ENCODE data around the gene H2BK1. TPM values are rescaled to one million over a fixed set of nuclear protein-coding genes. Genes with fewer than 3 reads are reported as not detected.

The H2BK1 gene
- total RNA-seq: 1 to 10 TPM; 1.8 to 6.4 (median 1.9) TPM
- polyA plus RNA-seq: not detected
- not detected for total RNA-seq

GRCh38 chr7:151210087-151210854 lies at the start of gene H2BK1:
H2BK1 (minus strand) TSS chr7:151210488; CDS start chr7:151210318, 170 bp downstream.
- CTCF ChIA-PET: no interaction called here
- peaks cover 0 to 8% (median 0%) of the 10 kb centered on the region in 5 donors for H3K27me3 Mint-ChIP-seq

GRCh38 chr7:151257990-151258389 lies 47.7 kb upstream of the H2BK1 start:
- H3K9me3 ChIP-seq (ENCODE audit: control insufficient read depth in 2 of 3, low read length in 3 of 3): no peaks in the 10 kb centered on the region
- no peaks in the 10 kb centered on the region for H3K36me3 ChIP-seq (ENCODE audit: control insufficient read depth in 2 of 3, insufficient read depth in 3 of 3, low read length in 3 of 3)
- ChIA-PET POLR2A (no interaction called here), CTCF (interaction anchor here (0.7 kb wide), 1 partner anchor 201 kb away, joined by 5 read pairs; no protein-coding TSS in a partner anchor)
- peaks cover 0 to 6% (median 0%) of the 10 kb centered on the region in 5 donors for H3K36me3 Mint-ChIP-seq
- no peaks in the 10 kb centered on the region for H3K27me3 ChIP-seq (ENCODE audit: control insufficient read depth in 2 of 2, insufficient read depth in 2 of 2, low read length in 2 of 2)
- no peaks in the 10 kb centered on the region for H3K4me1 ChIP-seq (ENCODE audit: control insufficient read depth in 2 of 2, insufficient read depth in 2 of 2, low read length in 2 of 2)
- H3K27ac ChIP-seq (ENCODE audit: low read depth, low read length): no peak overlapping the region
- ATAC-seq: no peak
- peaks cover 15 to 51% (median 44%) of the 10 kb centered on the region in 5 donors for H3K27me3 Mint-ChIP-seq
- no peak overlapping the region for H3K4me3 ChIP-seq (ENCODE audit: low read length)
- DNase-seq: no peak
- H3K4me1 Mint-ChIP-seq: no peaks in the 10 kb centered on the region
- intact Hi-C loops (cut with micrococcal nuclease): no loop called here
- H3K9me3 Mint-ChIP-seq: no peaks in the 10 kb centered on the region
- H3K4me3 Mint-ChIP-seq: no peak overlapping the region
- H3K27ac Mint-ChIP-seq: no peak overlapping the region

More at GRCh38 chr7:151210087-151210854, at the start of gene H2BK1:
- Histone ChIP-seq H3K4me1 (ENCODE audit: control insufficient read depth in 2 of 2, insufficient read depth in 2 of 2, low read length in 2 of 2) (peaks cover 15 to 20% of the 10 kb centered on the region in 2 donors), H3K27me3 (ENCODE audit: control insufficient read depth in 2 of 2, insufficient read depth in 2 of 2, low read length in 2 of 2) (no peaks in the 10 kb centered on the region), H3K36me3 (ENCODE audit: control insufficient read depth in 2 of 3, insufficient read depth in 3 of 3, low read length in 3 of 3) (peaks cover 0 to 32% (median 0%) of the 10 kb centered on the region in 3 experiments), H3K4me3 (ENCODE audit: low read length) (no peak within 1 kb of the TSS), H3K9me3 (ENCODE audit: control insufficient read depth in 2 of 3, low read length in 3 of 3) (no peaks in the 10 kb centered on the region), H3K27ac (ENCODE audit: low read depth, low read length) (no peak within 1 kb of the TSS)
- POLR2A ChIA-PET: no interaction called here
- ATAC-seq: no peak
- no peaks in the 10 kb centered on the region for H3K9me3 Mint-ChIP-seq
- DNase-seq: no peak
- peak within 1 kb of the TSS in 2 of 9 donors; percentile 26 to 62 for H3K27ac Mint-ChIP-seq
- peaks cover 4 to 17% (median 10%) of the 10 kb centered on the region in 5 donors for H3K36me3 Mint-ChIP-seq
- intact Hi-C loops (cut with micrococcal nuclease): no loop called here
- peaks cover 16 to 28% (median 23%) of the 10 kb centered on the region in 7 donors for H3K4me1 Mint-ChIP-seq
- no peak within 1 kb of the TSS for H3K4me3 Mint-ChIP-seq

GRCh38 chr7:151256410-151257045 lies 46.2 kb upstream of the H2BK1 start:
- POLR2A ChIA-PET: interaction anchor here (0.6 to 0.7 kb wide), 2 partner anchors 41 to 491 kb away, joined by 3 read pairs; no protein-coding TSS in a partner anchor
- H3K27me3 Mint-ChIP-seq: peaks cover 25 to 61% (median 50%) of the 10 kb centered on the region in 5 donors

GRCh38 chr7:151255390-151255789 lies 45.1 kb upstream of the H2BK1 start:
- DNase-seq (no peak), ATAC-seq (no peak)
- Histone ChIP-seq H3K4me1 (ENCODE audit: control insufficient read depth in 2 of 2, insufficient read depth in 2 of 2, low read length in 2 of 2) (peaks cover 0 to 5% of the 10 kb centered on the region in 2 donors), H3K4me3 (ENCODE audit: low read length) (no peak overlapping the region), H3K36me3 (ENCODE audit: control insufficient read depth in 2 of 3, insufficient read depth in 3 of 3, low read length in 3 of 3) (no peaks in the 10 kb centered on the region), H3K9me3 (ENCODE audit: control insufficient read depth in 2 of 3, low read length in 3 of 3) (no peaks in the 10 kb centered on the region), H3K27me3 (ENCODE audit: control insufficient read depth in 2 of 2, insufficient read depth in 2 of 2, low read length in 2 of 2) (no peaks in the 10 kb centered on the region), H3K27ac (ENCODE audit: low read depth, low read length) (no peak overlapping the region)
- Mint-ChIP-seq H3K27me3 (peaks cover 34 to 71% (median 59%) of the 10 kb centered on the region in 5 donors), H3K4me3 (no peak overlapping the region), H3K36me3 (peaks cover 0 to 6% (median 0%) of the 10 kb centered on the region in 5 donors), H3K4me1 (peaks cover 4 to 19% (median 18%) of the 10 kb centered on the region in 7 donors), H3K9me3 (no peaks in the 10 kb centered on the region), H3K27ac (no peak overlapping the region)
- intact Hi-C loops (cut with micrococcal nuclease): no loop called here
- ChIA-PET CTCF (interaction anchor here (2.1 kb wide), 1 partner anchor 11 kb away, joined by 10 read pairs; no protein-coding TSS in a partner anchor), POLR2A (no interaction called here)

More at GRCh38 chr7:151256410-151257045, 46.2 kb upstream of the H2BK1 start:
- no peak overlapping the region for H3K27ac ChIP-seq (ENCODE audit: low read depth, low read length)
- Mint-ChIP-seq H3K36me3 (peaks cover 0 to 6% (median 0%) of the 10 kb centered on the region in 5 donors), H3K9me3 (no peaks in the 10 kb centered on the region), H3K4me3 (no peak overlapping the region), H3K27ac (no peak overlapping the region), H3K4me1 (peaks cover 0 to 11% (median 9%) of the 10 kb centered on the region in 7 donors)
- H3K4me1 ChIP-seq (ENCODE audit: control insufficient read depth in 2 of 2, insufficient read depth in 2 of 2, low read length in 2 of 2): peaks cover 0 to 5% of the 10 kb centered on the region in 2 donors
- no peak overlapping the region for H3K4me3 ChIP-seq (ENCODE audit: low read length)
- DNase-seq (no peak), ATAC-seq (no peak)
- no peaks in the 10 kb centered on the region for H3K9me3 ChIP-seq (ENCODE audit: control insufficient read depth in 2 of 3, low read length in 3 of 3)
- no peaks in the 10 kb centered on the region for H3K27me3 ChIP-seq (ENCODE audit: control insufficient read depth in 2 of 2, insufficient read depth in 2 of 2, low read length in 2 of 2)
- no peaks in the 10 kb centered on the region for H3K36me3 ChIP-seq (ENCODE audit: control insufficient read depth in 2 of 3, insufficient read depth in 3 of 3, low read length in 3 of 3)
- CTCF ChIA-PET: interaction anchor here (2.1 kb wide), 1 partner anchor 12 kb away, joined by 10 read pairs; no protein-coding TSS in a partner anchor
- intact Hi-C loops (cut with micrococcal nuclease): no loop called here

- intact Hi-C loops (cut with micrococcal nuclease): no loop called here
- Mint-ChIP-seq H3K9me3 (no peaks in the 10 kb centered on the region), H3K4me3 (peak overlapping the region in 1 of 10 donors; percentile 25), H3K4me1 (peaks cover 4 to 23% (median 20%) of the 10 kb centered on the region in 7 donors), H3K27me3 (peaks cover 38 to 75% (median 63%) of the 10 kb centered on the region in 5 donors), H3K36me3 (peaks cover 0 to 6% (median 0%) of the 10 kb centered on the region in 5 donors), H3K27ac (no peak overlapping the region)
- ChIA-PET POLR2A (no interaction called here), CTCF (interaction anchor here (2.1 kb wide), 1 partner anchor 11 kb away, joined by 10 read pairs; no protein-coding TSS in a partner anchor)
- no peak overlapping the region for H3K4me3 ChIP-seq (ENCODE audit: low read length)
- H3K9me3 ChIP-seq (ENCODE audit: control insufficient read depth in 2 of 3, low read length in 3 of 3): no peaks in the 10 kb centered on the region
- no peaks in the 10 kb centered on the region for H3K36me3 ChIP-seq (ENCODE audit: control insufficient read depth in 2 of 3, insufficient read depth in 3 of 3, low read length in 3 of 3)
- H3K27me3 ChIP-seq (ENCODE audit: control insufficient read depth in 2 of 2, insufficient read depth in 2 of 2, low read length in 2 of 2): peaks cover 0 to under 1% of the 10 kb centered on the region in 2 donors
- ATAC-seq (no peak), DNase-seq (no peak)
- H3K4me1 ChIP-seq (ENCODE audit: control insufficient read depth in 2 of 2, insufficient read depth in 2 of 2, low read length in 2 of 2): peaks cover 0 to 5% of the 10 kb centered on the region in 2 donors
- H3K27ac ChIP-seq (ENCODE audit: low read depth, low read length): no peak overlapping the region
These were observed 44.6 kb upstream of the H2BK1 start for GRCh38 chr7:151254851-151255250.

- POLR2A ChIA-PET: no interaction called here
- Histone ChIP-seq H3K4me1 (ENCODE audit: control insufficient read depth in 2 of 2, insufficient read depth in 2 of 2, low read length in 2 of 2) (peaks cover 0 to 9% of the 10 kb centered on the region in 2 donors), H3K4me3 (ENCODE audit: low read length) (no peak overlapping the region), H3K27me3 (ENCODE audit: control insufficient read depth in 2 of 2, insufficient read depth in 2 of 2, low read length in 2 of 2) (peaks cover 0 to 6% of the 10 kb centered on the region in 2 donors), H3K9me3 (ENCODE audit: control insufficient read depth in 2 of 3, low read length in 3 of 3) (no peaks in the 10 kb centered on the region), H3K27ac (ENCODE audit: low read depth, low read length) (no peak overlapping the region), H3K36me3 (ENCODE audit: control insufficient read depth in 2 of 3, insufficient read depth in 3 of 3, low read length in 3 of 3) (no peaks in the 10 kb centered on the region)
- Mint-ChIP-seq H3K27me3 (peaks cover 40 to 78% (median 65%) of the 10 kb centered on the region in 5 donors), H3K4me1 (peaks cover 8 to 24% (median 22%) of the 10 kb centered on the region in 7 donors), H3K36me3 (peaks cover 0 to 6% (median under 1%) of the 10 kb centered on the region in 5 donors), H3K4me3 (peak overlapping the region in 1 of 10 donors; percentile 21), H3K27ac (no peak overlapping the region), H3K9me3 (no peaks in the 10 kb centered on the region)
- DNase-seq (no peak), ATAC-seq (no peak)
- intact Hi-C loops (cut with micrococcal nuclease): no loop called here
- CTCF ChIA-PET: no interaction called here
These were observed 44.0 kb upstream of the H2BK1 start for GRCh38 chr7:151254316-151254715.
